Mucosa of descending colon (tissue), 3 donors: ENCODE measurements around the gene SLC25A23. TPM values are rescaled to one million over a fixed set of nuclear protein-coding genes. Genes with fewer than 3 reads are reported as not detected.

Experiments used
- ATAC-seq: fragments of 200-7000 bp; cut with Tn5 transposase; one replicate; pipeline ENCODE4 v1.9.1; 2020; ENCODE audit warnings: mild to moderate bottlenecking, moderate library complexity
- DNase-seq, 3 donors: peaks; one replicate each; pipeline ENCODE4 v3.0.0-alpha.2; 2020
- H3K36me3 ChIP-seq: fragments of 200-600 bp; one replicate; pipeline ENCODE4 v1.8.0; 2021; ENCODE audit warnings: low read depth, mild to moderate bottlenecking
- H3K4me1 ChIP-seq: fragments of 200-600 bp; one replicate; pipeline ENCODE4 v1.8.0; 2021; ENCODE audit warnings: low read depth, mild to moderate bottlenecking
- H3K4me3 ChIP-seq: fragments of 200-600 bp; one replicate; pipeline ENCODE4 v1.8.0; 2021; ENCODE audit warnings: mild to moderate bottlenecking
- H3K9me3 ChIP-seq: fragments of 200-600 bp; one replicate; pipeline ENCODE4 v1.8.0; 2021; ENCODE audit warnings: mild to moderate bottlenecking
- CTCF ChIP-seq: fragments of 200-600 bp; IDR thresholded peaks from one replicate; pipeline ENCODE4 v1.8.0; 2022; ENCODE audit warnings: antibody characterized with exemption, mild to moderate bottlenecking
- intact Hi-C, 2 donors: fragments of 100-400 bp; cut with DNase I in 1 of 2; cut with micrococcal nuclease in 1 of 2; formaldehyde crosslinking; loops; one replicate each; pipeline versions ENCODE4 v1.11.0 to v1.11.1; 2022; cut with DNase I, micrococcal nuclease
- total RNA-seq, 3 donors: library from RNA; stranded (reverse); fragmentation: NEBNext Ultra II Directional in 2 of 3; extraction: Animal tissue kit (Norgen Biotek cat#: 25700) in 2 of 3; gene quantifications; one replicate each; pipeline versions ENCODE4 v1.2.1 to v1.2.4, GENCODE V29; 2021 to 2023
- donor health status: DM: no; HTN: no; CAD: no; lungs with moderate emphysema.
- donor health status: DM: no; HTN: no; CAD: no.
- donor health status: DM: no; HTN: yes; CAD: no.

SLC25A23 gene
- total RNA-seq, 3 donors from 2014 or later, result 106 to 181 (median 116) TPM

GRCh38 chr19:6478815-6479214 is 19.2 kb upstream of the SLC25A23 start:
- Histone ChIP-seq H3K4me3 (no peak overlapping the region), H3K4me1 (peaks cover 8% of the 10 kb centered on the region), H3K36me3 (no peaks in the 10 kb centered on the region), H3K9me3 (no peaks in the 10 kb centered on the region)
- DNase-seq, result no peak
- TF ChIP-seq CTCF, result no peak
- intact Hi-C loops, result no loop called here
- no peak for ATAC-seq

GRCh38 chr19:6476896-6477431 is 17.4 kb upstream of the SLC25A23 start:
- H3K4me1 ChIP-seq, result peaks cover 8% of the 10 kb centered on the region
- intact Hi-C loops, result no loop called here
- H3K9me3 ChIP-seq, result no peaks in the 10 kb centered on the region
- H3K4me3 ChIP-seq, result no peak overlapping the region
- DNase-seq, result no peak
- no peak for TF ChIP-seq CTCF
- H3K36me3 ChIP-seq, result no peaks in the 10 kb centered on the region
- no peak for ATAC-seq

- Histone ChIP-seq H3K9me3 (no peaks in the 10 kb centered on the region), H3K4me1 (peaks cover 8% of the 10 kb centered on the region), H3K36me3 (no peaks in the 10 kb centered on the region), H3K4me3 (no peak overlapping the region)
- ATAC-seq (peak; percentile 95), DNase-seq (peak; percentile 91 to 97 (median 96))
- TF ChIP-seq CTCF, result no peak
- intact Hi-C loops, result no loop called here
These were observed 16.7 kb upstream of the SLC25A23 start for GRCh38 chr19:6476155-6476895.

- DNase-seq (peak in 2 of 3 donors; percentile 30 to 65), ATAC-seq (peak; percentile 18)
- Histone ChIP-seq H3K4me1 (peaks cover 8% of the 10 kb centered on the region), H3K36me3 (no peaks in the 10 kb centered on the region), H3K9me3 (no peaks in the 10 kb centered on the region), H3K4me3 (no peak overlapping the region)
- intact Hi-C loops, result no loop called here
- no peak for TF ChIP-seq CTCF
These were observed 15.9 kb upstream of the SLC25A23 start for GRCh38 chr19:6475321-6476108.

- ATAC-seq (no peak), DNase-seq (no peak)
- TF ChIP-seq CTCF, result no peak
- H3K4me1 ChIP-seq, result peaks cover 8% of the 10 kb centered on the region
- no peaks in the 10 kb centered on the region for H3K9me3 ChIP-seq
- H3K36me3 ChIP-seq, result no peaks in the 10 kb centered on the region
- H3K4me3 ChIP-seq, result no peak overlapping the region
- intact Hi-C loops, result no loop called here
These were observed 14.1 kb upstream of the SLC25A23 start for GRCh38 chr19:6473647-6474046.
